ENCODE data around the gene GPSM3.
"Not testable (repeated sequence)": the region's sequence is repeated elsewhere in the genome, so short reads cannot be mapped to it uniquely, and the experiment has no call there.

Gene GPSM3

GRCh38 chr6:32195652-32195901, 3.1 kb upstream of the GPSM3 start:
- Histone ChIP-seq H3K4me3 (replicated peaks; ENCODE audit: low read depth, low read length) (peak overlapping the region; percentile 96), H3K27me3 (replicated peaks; ENCODE audit: control insufficient read depth, insufficient read depth, low read length) (no peaks in the 10 kb centered on the region), H3K36me3 (ENCODE audit: control insufficient read depth, insufficient read depth, low read length) (no peaks in the 10 kb centered on the region; the same call in 1 of the 2 replicates)
- DNase-seq (ENCODE audit: extremely low read depth, insufficient read length): peak; percentile 100
- TF ChIP-seq CTCF (IDR thresholded peaks at IDR 0.05; ENCODE audit: insufficient read depth, low read length, poor library complexity, severe bottlenecking): peak; percentile 5

GRCh38 chr6:32194825-32195651, 2.6 kb upstream of the GPSM3 start:
- DNase-seq (ENCODE audit: extremely low read depth, insufficient read length): no peak
- Histone ChIP-seq H3K4me3 (replicated peaks; ENCODE audit: low read depth, low read length) (peak overlapping the region; percentile 60), H3K36me3 (ENCODE audit: control insufficient read depth, insufficient read depth, low read length) (no peaks in the 10 kb centered on the region; the same call in 1 of the 2 replicates), H3K27me3 (replicated peaks; ENCODE audit: control insufficient read depth, insufficient read depth, low read length) (no peaks in the 10 kb centered on the region)
- TF ChIP-seq CTCF (IDR thresholded peaks at IDR 0.05; ENCODE audit: insufficient read depth, low read length, poor library complexity, severe bottlenecking): peak; percentile 52

GRCh38 chr6:32194388-32194787, 1.9 kb upstream of the GPSM3 start:
- no peak for TF ChIP-seq CTCF (IDR thresholded peaks at IDR 0.05; ENCODE audit: insufficient read depth, low read length, poor library complexity, severe bottlenecking)
- Histone ChIP-seq H3K36me3 (ENCODE audit: control insufficient read depth, insufficient read depth, low read length) (no peaks in the 10 kb centered on the region; the same call in 1 of the 2 replicates), H3K4me3 (replicated peaks; ENCODE audit: low read depth, low read length) (no peak overlapping the region), H3K27me3 (replicated peaks; ENCODE audit: control insufficient read depth, insufficient read depth, low read length) (no peaks in the 10 kb centered on the region)
- no peak for DNase-seq (ENCODE audit: extremely low read depth, insufficient read length)

- peak overlapping the region; percentile 92 for H3K4me3 ChIP-seq (replicated peaks; ENCODE audit: low read depth, low read length)
- not testable (repeated sequence) for DNase-seq (ENCODE audit: extremely low read depth, insufficient read length); H3K27me3 ChIP-seq (replicated peaks; ENCODE audit: control insufficient read depth, insufficient read depth, low read length); H3K36me3 ChIP-seq (ENCODE audit: control insufficient read depth, insufficient read depth, low read length)
Measured at GRCh38 chr6:32193096-32193495, 653 bp upstream of the GPSM3 start.

GRCh38 chr6:32191696-32192607, 491 bp downstream of the GPSM3 start:
- TF ChIP-seq CTCF (IDR thresholded peaks at IDR 0.05; ENCODE audit: insufficient read depth, low read length, poor library complexity, severe bottlenecking): no peak
- DNase-seq (ENCODE audit: extremely low read depth, insufficient read length): no peak
- no peaks in the 10 kb centered on the region for H3K27me3 ChIP-seq (replicated peaks; ENCODE audit: control insufficient read depth, insufficient read depth, low read length)
- peak overlapping the region; percentile 92 for H3K4me3 ChIP-seq (replicated peaks; ENCODE audit: low read depth, low read length)
- H3K36me3 ChIP-seq (ENCODE audit: control insufficient read depth, insufficient read depth, low read length): peaks cover 5% of the 10 kb centered on the region

Measured in GM06990 (cell line).